Sciatic nerve (tissue), 2 donors: ENCODE data around the gene CNTN5. TPM values are rescaled to one million over a fixed set of nuclear protein-coding genes. Genes with fewer than 3 reads are reported as not detected.

Experiments
- ATAC-seq: fragments of 200-7000 bp; cut with Tn5 transposase; one replicate; pipeline ENCODE4 v1.9.1; 2020; ENCODE audit warnings: mild to moderate bottlenecking, moderate library complexity
- DNase-seq: peaks from one replicate; pipeline ENCODE4 v3.0.0-alpha.2; 2020; ENCODE audit warnings: low spot score
- intact Hi-C: fragments of 100-400 bp; cut with DNase I; formaldehyde crosslinking; loops from one replicate; pipeline ENCODE4 v1.14.2; 2022
- total RNA-seq: library from RNA; stranded (reverse); fragmentation: NEBNext Ultra II Directional; extraction: Animal tissue kit (Norgen Biotek cat#: 25700); gene quantifications from one replicate; pipeline ENCODE4 v1.2.1, GENCODE V29; 2021
- donor health status: DM: no; HTN: no; CAD: no.
- donor health status: DM: no; HTN: no; CAD: no.

CNTN5 gene
- total RNA-seq, 1 donor from 2014 or later, result not detected

GRCh38 chr11:99548264-99548663 lies 527.5 kb downstream of the CNTN5 start:
- ATAC-seq (no peak), DNase-seq (no peak)
- intact Hi-C loops, result no loop called here

- no peak for DNase-seq
- intact Hi-C loops, result no loop called here
- no peak for ATAC-seq
Observed at GRCh38 chr11:99554232-99554903, 533.6 kb downstream of the CNTN5 start.

- ATAC-seq (no peak), DNase-seq (no peak)
- intact Hi-C loops, result no loop called here
Observed at GRCh38 chr11:99555486-99555885, 534.7 kb downstream of the CNTN5 start.

- DNase-seq, result no peak
- intact Hi-C loops, result no loop called here
- ATAC-seq, result no peak
Observed at GRCh38 chr11:99565333-99565732, 544.6 kb downstream of the CNTN5 start.

- intact Hi-C loops, result no loop called here
- DNase-seq (no peak), ATAC-seq (no peak)
Observed at GRCh38 chr11:99567334-99567956, 546.7 kb downstream of the CNTN5 start.

DNA sequence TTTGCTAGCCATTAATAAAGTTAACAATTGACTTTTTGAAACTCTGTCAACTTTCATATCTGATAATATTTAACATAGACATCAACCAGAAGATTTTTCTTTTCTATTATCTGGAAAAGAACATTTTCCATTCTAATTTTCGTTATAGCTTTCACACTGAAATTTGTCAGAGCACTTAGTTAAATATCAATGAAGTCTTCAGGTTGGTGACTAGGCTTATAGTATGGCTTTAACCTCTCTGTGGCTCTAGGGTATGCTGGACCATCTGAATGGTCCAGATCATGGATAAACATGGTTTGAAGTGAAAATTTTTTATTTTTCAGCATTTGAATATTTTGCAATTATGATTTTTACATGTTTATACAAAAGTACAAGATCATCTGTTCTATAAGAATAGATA lies 548.1 kb downstream of the CNTN5 start:
- no peak for DNase-seq
- intact Hi-C loops, result no loop called here
- ATAC-seq, result no peak

DNA sequence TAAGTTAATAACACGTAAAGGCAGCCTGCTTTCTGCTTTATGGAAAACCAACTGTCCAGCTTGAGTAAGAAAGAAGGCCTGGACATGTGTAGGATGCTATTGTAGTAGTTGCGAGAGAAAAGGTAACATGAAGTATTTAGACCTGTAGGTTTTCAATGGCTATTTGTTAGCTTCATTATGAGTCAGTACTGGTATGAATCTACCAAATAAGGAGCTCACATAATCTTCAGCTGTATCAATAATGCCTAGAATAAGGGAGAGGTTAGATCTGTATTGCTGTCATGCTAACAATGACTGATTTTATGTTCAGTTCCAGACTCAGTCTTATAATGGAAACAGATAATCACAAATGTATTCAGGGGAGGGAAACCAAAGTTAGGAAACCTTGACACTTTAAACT lies 550.3 kb downstream of the CNTN5 start:
- ATAC-seq, result no peak
- intact Hi-C loops, result no loop called here
- DNase-seq, result no peak

DNA sequence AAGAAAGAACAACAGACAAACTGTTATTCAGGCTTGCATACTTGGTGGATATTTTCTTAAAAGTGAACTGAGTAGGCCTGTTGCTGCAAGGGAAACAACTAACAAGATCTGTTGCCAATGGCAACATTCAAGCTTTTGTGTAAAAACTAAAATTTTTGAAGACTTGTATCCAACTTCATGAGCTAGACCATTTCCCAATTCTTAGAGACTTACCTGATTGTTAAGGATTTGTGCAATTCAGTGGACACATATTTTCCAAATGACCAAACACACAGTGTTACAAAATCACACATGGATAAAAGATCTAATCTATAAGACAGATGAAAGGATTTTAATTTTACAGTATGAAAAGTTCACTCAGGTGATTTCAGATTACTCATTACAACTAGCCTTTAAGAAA lies 564.1 kb downstream of the CNTN5 start:
- no peak for DNase-seq
- intact Hi-C loops, result no loop called here
- peak; percentile 81 for ATAC-seq

DNA sequence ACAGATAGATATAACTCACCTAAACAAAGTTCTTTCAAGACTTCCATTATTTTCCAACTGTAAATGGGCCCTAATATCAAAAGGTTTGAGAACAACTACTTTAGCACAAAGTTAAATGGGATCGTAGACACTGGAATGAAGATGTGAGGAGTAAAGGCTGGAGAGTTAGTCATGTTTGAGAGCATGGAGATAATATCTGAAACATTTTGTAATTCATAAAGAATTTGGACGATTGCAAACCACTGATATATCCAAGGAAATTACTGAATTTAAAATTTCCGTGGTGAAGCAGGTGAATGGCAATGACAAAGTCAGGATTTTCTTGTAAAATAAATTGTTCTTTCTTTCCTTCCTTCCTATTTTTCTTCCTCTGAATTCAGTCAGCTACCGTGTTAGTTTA lies 564.9 kb downstream of the CNTN5 start:
- DNase-seq (no peak), ATAC-seq (no peak)
- intact Hi-C loops, result no loop called here

- intact Hi-C loops, result no loop called here
- ATAC-seq (no peak), DNase-seq (no peak)
Observed at GRCh38 chr11:99589771-99590170, 569.0 kb downstream of the CNTN5 start.

DNA sequence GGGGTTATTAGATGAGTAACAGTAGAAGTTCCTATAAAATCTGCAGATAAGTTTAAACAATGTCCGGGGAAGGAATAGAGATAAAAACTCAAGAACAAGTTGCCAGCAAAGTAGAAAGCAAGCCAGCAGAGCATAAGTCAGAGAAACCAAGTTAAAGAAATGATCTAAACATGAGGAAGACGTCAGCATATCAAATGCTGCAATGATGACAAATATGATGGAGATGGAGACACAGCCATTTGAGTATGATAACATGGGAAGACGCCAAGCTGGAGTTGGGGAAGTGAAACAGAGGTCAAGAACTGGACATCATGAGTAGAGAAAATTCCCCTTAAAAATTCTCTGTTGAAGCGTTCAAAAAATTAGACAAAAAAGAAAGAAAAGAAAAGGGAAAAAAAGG lies 571.5 kb downstream of the CNTN5 start:
- no peak for ATAC-seq
- DNase-seq, result no peak
- intact Hi-C loops, result no loop called here

GRCh38 chr11:99593197-99593596 lies 572.4 kb downstream of the CNTN5 start:
- DNase-seq (no peak), ATAC-seq (no peak)
- intact Hi-C loops, result no loop called here

DNA sequence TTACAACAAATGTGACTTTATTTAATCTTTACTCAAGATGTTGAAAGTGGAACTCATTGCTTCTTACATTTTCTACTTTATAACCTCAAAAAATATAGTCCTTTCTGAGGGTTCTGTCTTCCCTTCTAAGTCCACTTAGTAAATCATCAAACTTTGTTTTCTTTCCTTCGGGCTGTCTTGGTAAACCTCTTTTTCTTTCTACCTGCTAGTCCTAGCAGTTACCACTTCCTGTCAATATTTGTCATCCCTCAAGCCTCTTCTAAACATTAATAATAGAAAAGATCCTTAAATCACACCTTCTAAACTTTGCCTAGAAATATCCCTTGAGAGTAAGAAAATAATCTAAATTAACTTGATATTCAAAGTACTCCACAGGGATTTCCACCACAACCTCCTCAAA lies 580.4 kb downstream of the CNTN5 start:
- ATAC-seq, result no peak
- intact Hi-C loops, result no loop called here
- no peak for DNase-seq

- DNase-seq (no peak), ATAC-seq (no peak)
- intact Hi-C loops, result no loop called here
Observed at GRCh38 chr11:99614352-99614751, 593.6 kb downstream of the CNTN5 start.

DNA sequence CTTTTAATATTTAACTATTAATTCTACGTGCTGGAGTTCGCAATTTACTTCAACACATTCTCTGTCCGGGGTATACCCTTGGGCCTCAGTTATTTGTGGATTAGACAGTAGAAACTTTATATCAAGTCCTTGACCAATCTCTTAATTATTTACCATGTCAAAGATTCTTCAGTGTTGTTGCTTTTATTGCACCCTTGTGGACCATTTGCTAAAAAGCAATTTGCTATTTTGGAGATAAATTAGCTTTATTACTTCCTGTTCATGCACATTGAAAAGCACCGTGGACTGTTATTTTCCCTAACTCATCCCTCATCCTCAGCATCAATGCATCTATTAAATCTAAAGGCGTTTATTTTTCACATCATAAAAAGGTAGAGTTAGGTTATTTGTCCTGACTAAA lies 609.9 kb downstream of the CNTN5 start:
- intact Hi-C loops, result no loop called here
- DNase-seq (no peak), ATAC-seq (no peak)

DNA sequence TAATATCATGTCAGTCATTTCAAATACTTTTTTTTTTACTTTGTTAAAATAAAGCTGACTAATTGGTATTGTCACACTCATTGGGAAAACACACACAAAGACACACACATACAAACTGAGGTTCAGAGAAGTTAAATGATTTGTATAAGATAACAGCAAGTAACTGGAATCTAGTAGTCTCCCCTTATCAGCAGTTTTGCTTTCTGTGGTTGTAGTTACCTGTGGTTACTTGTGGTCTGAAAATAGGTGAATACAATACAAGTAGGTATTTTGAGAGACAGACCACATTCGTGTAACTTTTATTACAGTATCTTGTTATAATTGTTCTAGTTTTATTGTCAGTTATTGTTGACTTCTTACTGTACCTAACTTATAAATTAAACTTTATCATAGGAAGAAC lies 610.9 kb downstream of the CNTN5 start:
- DNase-seq, result no peak
- no peak for ATAC-seq

GRCh38 chr11:99632969-99633368 lies 612.2 kb downstream of the CNTN5 start:
- no peak for ATAC-seq
- intact Hi-C loops, result no loop called here
- no peak for DNase-seq

More for the DNA sequence above, 610.9 kb downstream of the CNTN5 start:
- intact Hi-C loops, result no loop called here

GRCh38 chr11:99634581-99634980 lies 613.8 kb downstream of the CNTN5 start:
- intact Hi-C loops, result no loop called here

DNA sequence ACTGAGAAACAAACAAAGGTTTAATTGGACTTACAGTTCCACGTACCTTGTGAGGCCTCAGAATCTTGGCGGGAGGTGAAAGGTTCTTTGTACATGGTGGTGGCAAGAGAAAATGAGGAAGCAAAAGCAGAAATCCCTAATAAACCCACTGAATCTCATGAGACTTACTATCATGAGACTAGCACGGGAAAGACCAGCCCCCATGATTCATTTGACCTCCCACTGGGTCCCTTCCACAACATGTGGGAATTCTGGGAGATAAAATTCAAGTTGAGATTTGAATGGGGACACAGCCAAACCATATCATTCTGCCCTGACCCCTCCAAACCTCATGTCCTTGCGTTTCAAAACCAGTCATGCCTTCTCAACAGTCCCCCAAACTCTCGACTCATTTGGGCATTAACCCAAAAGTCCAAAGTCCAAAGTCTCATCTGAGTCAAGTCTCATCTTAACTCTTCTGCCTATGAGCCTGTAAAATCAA lies 617.4 kb downstream of the CNTN5 start:
- DNase-seq (no peak), ATAC-seq (no peak)
- intact Hi-C loops, result no loop called here

More at GRCh38 chr11:99634581-99634980, 613.8 kb downstream of the CNTN5 start:
- ATAC-seq (no peak), DNase-seq (no peak)

GRCh38 chr11:99640671-99641070 lies 619.9 kb downstream of the CNTN5 start:
- ATAC-seq (no peak), DNase-seq (no peak)
- intact Hi-C loops, result no loop called here

- DNase-seq, result no peak
- intact Hi-C loops, result no loop called here
- no peak for ATAC-seq
Observed at GRCh38 chr11:99645934-99646333, 625.2 kb downstream of the CNTN5 start.
